Measurements from ENCODE around the gene RFX4. TPM values are rescaled to one million over a fixed set of nuclear protein-coding genes. Genes with fewer than 3 reads are reported as not detected.
A peak's percentile ranks its signal among the peaks of the same experiment; 100 is the strongest.
"Not testable (repeated sequence)": the region's sequence is repeated elsewhere in the genome, so short reads cannot be mapped to it uniquely, and the experiment has no call there.

The RFX4 gene
- total and polyA plus RNA-seq, 5 donors = not detected

DNA sequence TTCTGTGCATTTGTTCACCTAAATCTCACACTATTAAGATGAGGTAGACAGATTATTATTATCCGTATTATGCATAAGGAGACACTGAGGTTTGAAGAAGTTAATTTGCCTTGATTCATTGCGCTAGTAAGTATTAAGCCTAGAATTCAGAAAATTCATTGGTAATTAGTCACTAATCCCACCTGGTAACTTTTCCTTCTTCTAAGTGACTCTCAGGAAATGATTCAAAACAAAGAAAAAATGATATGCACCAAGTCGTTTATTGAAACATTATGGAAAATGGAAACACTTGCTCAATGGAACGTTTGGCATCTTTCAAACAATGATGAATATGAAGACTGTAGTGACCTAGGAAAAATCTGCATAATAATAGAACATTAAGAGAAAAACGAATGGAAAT is 15.2 kb downstream of the RFX4 start:
- intact Hi-C loops (cut with DNase I) = no loop called here
- Histone ChIP-seq H3K27ac (ENCODE audit: low read length) (no peak overlapping the region), H3K27me3 (ENCODE audit: control insufficient read depth, insufficient read depth) (no peaks in the 10 kb centered on the region), H3K4me3 (ENCODE audit: low read length) (no peak overlapping the region), H3K4me1 (ENCODE audit: control insufficient read depth, insufficient read depth, low read length) (no peaks in the 10 kb centered on the region), H3K9me3 (ENCODE audit: control insufficient read depth, low read length) (no peaks in the 10 kb centered on the region)
- ATAC-seq (no peak), DNase-seq (no peak)
- 57% methylated on average over 5 of the region's 5 CpGs for WGBS

- Histone ChIP-seq H3K4me1 (ENCODE audit: control insufficient read depth, insufficient read depth, low read length) (no peaks in the 10 kb centered on the region), H3K4me3 (ENCODE audit: low read length) (no peak overlapping the region), H3K27ac (ENCODE audit: low read length) (no peak overlapping the region), H3K27me3 (ENCODE audit: control insufficient read depth, insufficient read depth) (no peaks in the 10 kb centered on the region), H3K9me3 (ENCODE audit: control insufficient read depth, low read length) (no peaks in the 10 kb centered on the region)
- intact Hi-C loops (cut with DNase I) = no loop called here
- 90% methylated on average over 4 of the region's 4 CpGs for WGBS
- DNase-seq = no peak
- no peak for ATAC-seq
Measured at GRCh38 chr12:106599302-106599701, 16.5 kb downstream of the RFX4 start.

GRCh38 chr12:106600503-106600902 is 17.7 kb downstream of the RFX4 start:
- intact Hi-C loops (cut with DNase I) = no loop called here
- no peak for ATAC-seq
- 67% methylated on average over 5 of the region's 5 CpGs for WGBS

DNA sequence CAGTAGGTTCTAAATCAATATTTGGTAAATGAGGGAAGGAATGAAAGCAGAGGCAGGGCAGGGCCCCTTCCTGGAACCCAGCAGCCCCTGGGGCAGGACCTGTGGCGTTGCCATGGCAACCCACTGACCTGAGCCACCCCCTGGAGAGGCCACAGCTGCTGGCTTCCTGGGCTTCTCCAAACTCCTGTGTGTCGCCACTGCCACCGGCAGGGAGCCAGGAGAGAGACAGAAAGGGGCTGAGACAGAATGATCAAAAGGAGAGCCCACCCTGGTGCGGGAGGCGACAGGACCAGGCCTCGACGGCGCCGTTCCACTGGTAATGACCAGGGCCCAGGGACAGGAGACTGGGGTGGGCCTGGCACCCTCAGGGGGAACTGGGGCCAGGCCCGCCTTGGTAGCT is 18.2 kb downstream of the RFX4 start:
- DNase-seq (peak in 1 of 3 donors; percentile 40), ATAC-seq (no peak)
- Histone ChIP-seq H3K4me1 (ENCODE audit: control insufficient read depth, insufficient read depth, low read length) (no peaks in the 10 kb centered on the region), H3K9me3 (ENCODE audit: control insufficient read depth, low read length) (no peaks in the 10 kb centered on the region), H3K27ac (ENCODE audit: low read length) (no peak overlapping the region), H3K27me3 (ENCODE audit: control insufficient read depth, insufficient read depth) (no peaks in the 10 kb centered on the region), H3K4me3 (ENCODE audit: low read length) (no peak overlapping the region)
- intact Hi-C loops (cut with DNase I) = no loop called here
- WGBS = 69% methylated on average over 10 of the region's 10 CpGs

More at GRCh38 chr12:106600503-106600902, 17.7 kb downstream of the RFX4 start:
- DNase-seq = no peak
- Histone ChIP-seq H3K4me1 (ENCODE audit: control insufficient read depth, insufficient read depth, low read length) (no peaks in the 10 kb centered on the region), H3K27ac (ENCODE audit: low read length) (no peak overlapping the region), H3K9me3 (ENCODE audit: control insufficient read depth, low read length) (no peaks in the 10 kb centered on the region), H3K27me3 (ENCODE audit: control insufficient read depth, insufficient read depth) (no peaks in the 10 kb centered on the region), H3K4me3 (ENCODE audit: low read length) (no peak overlapping the region)

DNA sequence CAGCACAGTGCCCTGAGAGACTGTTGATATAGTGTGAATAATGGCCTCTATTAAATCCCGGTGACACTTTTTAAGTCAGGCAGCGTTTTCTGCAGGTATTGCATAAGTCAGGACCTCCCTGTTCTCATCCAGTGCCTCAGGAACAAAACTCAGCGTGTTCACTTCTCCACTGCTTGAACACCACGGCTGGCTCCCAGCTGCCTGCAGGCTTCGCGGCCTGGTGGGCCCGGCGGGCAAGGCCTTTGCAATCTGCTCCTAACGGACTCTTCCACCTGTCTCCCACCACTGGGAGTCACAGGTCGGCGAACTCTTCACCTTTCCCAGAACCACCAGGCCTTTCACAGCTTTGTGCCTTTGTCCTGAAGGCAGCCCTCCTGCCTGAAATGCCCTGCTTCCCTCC is 18.7 kb downstream of the RFX4 start:
- H3K4me3 ChIP-seq (ENCODE audit: low read length) = no peak overlapping the region
- no peaks in the 10 kb centered on the region for H3K9me3 ChIP-seq (ENCODE audit: control insufficient read depth, low read length)
- 85% methylated on average over 11 of the region's 11 CpGs for WGBS
- H3K27me3 ChIP-seq (ENCODE audit: control insufficient read depth, insufficient read depth) = no peaks in the 10 kb centered on the region
- ATAC-seq (no peak), DNase-seq (no peak)
- H3K4me1 ChIP-seq (ENCODE audit: control insufficient read depth, insufficient read depth, low read length) = no peaks in the 10 kb centered on the region
- intact Hi-C loops (cut with DNase I) = no loop called here
- H3K27ac ChIP-seq (ENCODE audit: low read length) = no peak overlapping the region

- no peak overlapping the region for H3K27ac ChIP-seq (ENCODE audit: low read length)
- ATAC-seq (no peak), DNase-seq (no peak)
- whole genome bisulfite sequencing = 86% methylated on average over 4 of the region's 4 CpGs
- no peaks in the 10 kb centered on the region for H3K9me3 ChIP-seq (ENCODE audit: control insufficient read depth, low read length)
- no peaks in the 10 kb centered on the region for H3K4me1 ChIP-seq (ENCODE audit: control insufficient read depth, insufficient read depth, low read length)
- intact Hi-C loops (cut with DNase I) = no loop called here
- no peaks in the 10 kb centered on the region for H3K27me3 ChIP-seq (ENCODE audit: control insufficient read depth, insufficient read depth)
- H3K4me3 ChIP-seq (ENCODE audit: low read length) = no peak overlapping the region
Measured at GRCh38 chr12:106602076-106602475, 19.3 kb downstream of the RFX4 start.

GRCh38 chr12:106605254-106605653 is 22.4 kb downstream of the RFX4 start:
- intact Hi-C loops (cut with DNase I) = no loop called here
- Histone ChIP-seq H3K4me3 (ENCODE audit: low read length) (no peak overlapping the region), H3K4me1 (ENCODE audit: control insufficient read depth, insufficient read depth, low read length) (no peaks in the 10 kb centered on the region), H3K9me3 (ENCODE audit: control insufficient read depth, low read length) (no peaks in the 10 kb centered on the region), H3K27me3 (ENCODE audit: control insufficient read depth, insufficient read depth) (no peaks in the 10 kb centered on the region), H3K27ac (ENCODE audit: low read length) (no peak overlapping the region)
- DNase-seq (no peak), ATAC-seq (no peak)
- 57% methylated on average over 2 of the region's 2 CpGs for WGBS

DNA sequence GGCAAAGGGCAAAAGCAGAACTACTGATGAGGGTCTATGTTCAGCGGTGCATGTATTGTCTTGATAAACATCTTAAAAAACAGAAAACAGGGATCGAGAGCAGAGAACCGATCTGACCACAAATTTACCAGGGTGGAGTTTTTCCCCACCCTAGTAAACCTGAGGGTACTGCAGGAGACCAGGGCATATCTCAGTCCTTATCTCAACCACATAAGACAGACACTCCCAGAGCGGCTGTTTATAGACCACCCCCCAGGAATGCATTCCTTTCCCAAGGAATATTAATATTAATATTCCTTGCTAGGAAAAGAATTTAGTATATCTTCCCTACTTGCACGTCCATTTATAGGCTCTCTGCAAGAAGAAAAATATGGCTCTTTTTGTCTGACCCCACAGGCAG is 37.8 kb downstream of the RFX4 start:
- WGBS = 91% methylated on average over 5 of the region's 5 CpGs
- H3K4me1 ChIP-seq (ENCODE audit: control insufficient read depth, insufficient read depth, low read length); H3K9me3 ChIP-seq (ENCODE audit: control insufficient read depth, low read length); ATAC-seq; H3K4me3 ChIP-seq (ENCODE audit: low read length); H3K27me3 ChIP-seq (ENCODE audit: control insufficient read depth, insufficient read depth); intact Hi-C loops (cut with DNase I); H3K27ac ChIP-seq (ENCODE audit: low read length); DNase-seq: not testable (repeated sequence)

- Histone ChIP-seq H3K4me3 (ENCODE audit: low read length) (no peak overlapping the region), H3K9me3 (ENCODE audit: control insufficient read depth, low read length) (no peaks in the 10 kb centered on the region), H3K4me1 (ENCODE audit: control insufficient read depth, insufficient read depth, low read length) (no peaks in the 10 kb centered on the region), H3K27ac (ENCODE audit: low read length) (no peak overlapping the region), H3K27me3 (ENCODE audit: control insufficient read depth, insufficient read depth) (no peaks in the 10 kb centered on the region)
- ATAC-seq (no peak), DNase-seq (no peak)
- intact Hi-C loops (cut with DNase I) = no loop called here
Measured at GRCh38 chr12:106625976-106626375, 43.2 kb downstream of the RFX4 start.

GRCh38 chr12:106629797-106630659 is 47.2 kb downstream of the RFX4 start:
- Histone ChIP-seq H3K4me1 (ENCODE audit: control insufficient read depth, insufficient read depth, low read length) (no peaks in the 10 kb centered on the region), H3K27ac (ENCODE audit: low read length) (no peak overlapping the region), H3K27me3 (ENCODE audit: control insufficient read depth, insufficient read depth) (no peaks in the 10 kb centered on the region), H3K4me3 (ENCODE audit: low read length) (no peak overlapping the region), H3K9me3 (ENCODE audit: control insufficient read depth, low read length) (no peaks in the 10 kb centered on the region)
- DNase-seq = no peak
- no peak for ATAC-seq
- intact Hi-C loops (cut with DNase I) = no loop called here
- WGBS = 49% methylated on average over 12 of the region's 12 CpGs

DNA sequence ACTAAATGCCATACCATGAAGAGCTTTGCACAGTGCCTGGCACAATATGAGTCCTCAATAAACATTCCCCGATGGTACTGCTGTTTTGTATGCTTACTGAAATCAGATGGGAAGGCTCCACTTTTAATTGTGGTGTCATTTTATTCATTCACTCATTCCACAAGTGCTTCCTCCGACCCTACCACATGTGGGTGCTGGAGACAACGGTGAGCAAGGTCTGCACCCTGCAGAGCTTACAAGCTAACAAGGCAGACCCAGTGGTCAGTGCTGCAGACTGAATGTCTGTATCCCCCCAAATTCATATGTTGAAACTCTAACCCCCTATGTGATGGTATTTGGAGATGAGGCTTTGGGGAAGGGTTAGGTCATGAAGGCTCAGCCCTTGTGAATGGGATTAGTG is 48.3 kb downstream of the RFX4 start:
- intact Hi-C loops (cut with DNase I) = no loop called here
- H3K27ac ChIP-seq (ENCODE audit: low read length) = no peak overlapping the region
- no peaks in the 10 kb centered on the region for H3K4me1 ChIP-seq (ENCODE audit: control insufficient read depth, insufficient read depth, low read length)
- 76% methylated on average over 3 of the region's 3 CpGs for WGBS
- H3K27me3 ChIP-seq (ENCODE audit: control insufficient read depth, insufficient read depth) = no peaks in the 10 kb centered on the region
- no peak for DNase-seq
- ATAC-seq = no peak
- H3K4me3 ChIP-seq (ENCODE audit: low read length) = no peak overlapping the region
- no peaks in the 10 kb centered on the region for H3K9me3 ChIP-seq (ENCODE audit: control insufficient read depth, low read length)

GRCh38 chr12:106631797-106632196 is 49.0 kb downstream of the RFX4 start:
- H3K27me3 ChIP-seq (ENCODE audit: control insufficient read depth, insufficient read depth) = no peaks in the 10 kb centered on the region
- intact Hi-C loops (cut with DNase I) = no loop called here
- 60% methylated on average over 2 of the region's 2 CpGs for WGBS
- H3K4me1 ChIP-seq (ENCODE audit: control insufficient read depth, insufficient read depth, low read length) = no peaks in the 10 kb centered on the region
- no peak overlapping the region for H3K27ac ChIP-seq (ENCODE audit: low read length)
- H3K4me3 ChIP-seq (ENCODE audit: low read length) = no peak overlapping the region
- DNase-seq (no peak), ATAC-seq (no peak)
- no peaks in the 10 kb centered on the region for H3K9me3 ChIP-seq (ENCODE audit: control insufficient read depth, low read length)
